Stimulated activated CD4-positive, alpha-beta T cell treated with anti-CD3 and anti-CD28 coated beads, Interleukin-15, amount 100 ng/mL, for 24 hours (primary cell): Measurements from ENCODE around the gene RNLS.

Source experiments
- DNase-seq: peaks from one replicate; pipeline ENCODE4 v3.0.0-alpha.2; 2020

Gene RNLS

DNA sequence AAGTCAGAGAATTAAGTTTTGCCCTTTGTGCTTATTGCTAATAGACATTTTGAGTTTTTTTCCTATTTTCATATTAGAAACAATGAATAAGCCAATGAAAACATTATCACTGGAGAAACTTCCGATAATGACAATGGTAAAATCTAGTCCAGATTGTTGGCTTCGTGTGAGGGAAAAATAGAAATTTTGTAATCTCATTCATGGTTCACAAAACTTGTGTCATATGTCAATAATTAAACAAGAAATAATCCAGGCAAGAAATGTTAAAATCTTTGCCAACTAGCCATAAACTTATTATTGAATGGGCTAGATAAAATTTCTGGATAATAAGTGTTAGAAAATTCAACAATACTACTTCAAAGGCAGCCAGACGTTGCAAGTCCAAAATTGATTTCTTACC lies 36.6 kb downstream of the RNLS start:
- no peak for DNase-seq

DNA sequence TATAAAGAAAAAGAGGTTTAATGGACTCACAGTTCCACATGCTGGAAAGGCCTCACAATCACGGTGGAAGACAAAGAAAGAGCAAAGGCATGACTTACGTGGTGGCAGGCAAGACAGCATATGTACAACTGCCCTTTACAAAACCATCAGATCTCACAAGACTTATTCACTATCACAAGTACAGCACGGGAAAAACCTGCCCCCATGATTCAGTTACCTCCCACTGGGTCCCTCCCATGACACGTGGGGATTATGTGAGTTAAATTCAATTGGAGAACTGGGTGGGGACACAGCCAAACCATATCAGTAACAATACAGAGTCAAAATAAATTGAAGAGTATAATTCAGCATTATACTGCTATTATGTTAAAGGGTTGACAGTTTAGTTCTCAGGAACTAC lies 37.8 kb downstream of the RNLS start:
- DNase-seq = no peak

DNA sequence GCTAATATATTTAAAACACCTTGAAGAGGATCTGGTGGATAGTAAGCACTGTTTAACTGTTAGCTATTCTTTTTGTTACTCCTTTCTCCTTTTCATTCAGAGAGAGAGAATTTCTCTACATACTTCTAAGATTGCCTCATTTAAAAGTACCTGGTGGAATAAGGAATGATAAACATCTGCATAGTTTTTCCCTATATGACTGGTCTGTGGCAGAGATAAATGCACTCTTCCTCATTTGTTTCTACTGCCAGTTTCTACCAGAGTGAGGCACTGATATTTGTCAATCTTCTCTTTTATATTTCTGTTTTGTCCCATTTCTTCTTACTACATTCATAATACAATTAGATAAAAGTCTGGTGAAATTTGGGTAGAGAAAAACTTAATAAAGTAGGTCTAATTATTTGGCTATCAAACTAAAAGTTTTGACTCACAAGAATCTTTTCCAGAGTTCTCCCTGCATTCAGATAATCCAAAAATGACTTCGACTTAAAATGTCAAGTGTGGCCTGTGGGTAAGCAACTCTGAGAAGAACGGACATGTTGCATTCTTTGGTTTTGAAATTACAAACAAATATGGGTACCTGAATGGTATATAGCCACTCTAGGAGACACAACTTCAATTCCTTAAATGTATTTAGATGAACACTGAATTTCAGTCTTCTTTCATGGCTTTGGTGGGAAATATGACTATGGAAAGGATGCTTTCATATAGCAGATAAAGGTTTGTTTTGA lies 38.8 kb downstream of the RNLS start:
- no peak for DNase-seq

DNA sequence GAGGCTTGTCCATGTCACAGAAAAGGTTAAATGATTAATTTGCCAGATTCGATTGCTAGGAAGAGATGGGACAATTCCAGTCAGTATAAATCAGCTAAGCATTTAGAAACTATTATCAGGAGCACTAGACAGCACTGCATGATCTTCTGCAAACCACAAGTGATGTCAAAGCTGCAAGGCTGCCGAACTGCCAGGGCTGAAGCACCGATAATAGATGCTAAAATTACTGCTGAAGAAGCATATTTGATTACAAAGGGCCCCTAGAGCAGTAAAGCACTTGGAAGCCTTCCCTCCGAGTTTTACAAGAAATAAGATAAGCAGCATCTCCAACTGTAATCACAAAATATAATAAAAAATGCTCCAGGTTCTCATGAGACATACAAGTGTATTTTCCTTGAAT lies 40.6 kb downstream of the RNLS start:
- DNase-seq = no peak

DNA sequence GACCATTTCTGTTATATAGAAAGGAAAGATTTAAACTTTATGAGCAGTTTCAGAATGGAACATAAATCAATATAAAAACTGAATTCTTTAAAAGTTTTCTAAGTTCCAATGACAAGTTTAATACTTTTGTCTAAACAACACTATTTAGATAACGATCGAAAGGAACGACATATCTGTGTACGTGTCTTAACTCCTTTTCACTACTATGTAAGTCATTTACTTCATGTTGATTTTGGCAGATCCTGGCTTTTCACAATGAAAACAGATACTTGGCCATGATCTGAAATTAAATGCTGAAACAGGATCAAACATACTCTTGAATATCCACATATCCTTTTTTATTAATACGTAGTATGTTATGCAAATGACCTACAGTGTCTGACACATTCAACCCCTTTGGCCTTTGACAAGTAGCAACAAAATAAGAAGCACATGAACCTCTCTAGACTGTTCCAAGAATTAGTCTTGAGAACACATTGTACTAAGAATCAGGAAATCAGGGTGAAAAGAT lies 41.9 kb downstream of the RNLS start:
- DNase-seq = no peak

DNA sequence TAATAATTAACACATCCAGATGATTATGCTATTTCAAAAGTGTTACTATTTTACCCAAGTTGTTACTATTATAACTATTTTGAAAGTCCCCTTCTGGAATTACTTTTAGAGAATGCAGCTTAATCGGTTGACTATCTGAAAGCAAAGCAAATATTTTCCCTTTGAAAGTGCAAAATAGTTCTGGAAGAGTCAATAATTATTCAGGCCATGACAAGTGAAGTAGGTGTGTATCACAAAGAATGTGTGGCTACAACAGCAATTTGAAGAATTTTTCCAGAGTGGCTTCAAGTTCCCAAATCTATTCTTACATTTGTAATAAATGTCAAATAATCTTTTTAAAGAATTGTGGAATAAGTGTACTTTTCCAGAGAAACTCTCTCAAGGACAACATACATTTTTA lies 42.8 kb downstream of the RNLS start:
- no peak for DNase-seq

DNA sequence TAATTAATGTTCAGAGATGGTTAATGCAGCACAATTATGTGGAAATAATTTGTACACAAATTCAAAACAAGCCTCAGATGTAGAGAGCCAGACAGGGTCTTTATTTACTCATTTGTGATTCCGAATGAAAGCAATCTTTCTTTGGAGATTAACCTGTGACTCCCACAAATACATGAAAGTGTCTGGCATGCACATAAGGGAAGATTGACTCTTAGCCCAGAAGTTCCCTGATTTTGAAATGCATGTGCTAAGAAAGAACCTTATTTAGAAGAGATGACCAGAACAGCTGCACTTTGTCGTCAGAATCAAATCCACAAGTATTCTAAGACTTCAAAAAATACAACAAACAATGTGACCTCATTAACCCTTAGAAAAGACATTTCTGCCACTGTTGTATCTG lies 45.1 kb downstream of the RNLS start:
- DNase-seq = no peak

DNA sequence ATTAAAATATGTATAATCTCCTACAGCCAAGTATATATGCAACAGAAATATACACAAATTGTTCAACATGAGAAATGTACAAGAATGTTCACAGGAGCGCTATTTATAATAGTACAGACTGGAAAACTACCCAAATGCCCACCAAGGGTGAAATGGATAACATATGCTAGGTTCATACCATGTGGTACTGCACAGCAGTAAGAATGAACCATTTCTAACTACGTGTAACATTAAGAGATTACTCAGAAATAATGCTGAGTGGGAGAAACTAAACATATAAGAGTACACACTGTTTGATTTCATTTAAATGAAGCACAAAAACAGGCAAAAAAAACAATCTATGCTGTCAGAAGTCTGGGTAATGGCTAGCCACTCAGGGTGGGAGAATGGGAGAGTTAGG lies 45.8 kb downstream of the RNLS start:
- no peak for DNase-seq

DNA sequence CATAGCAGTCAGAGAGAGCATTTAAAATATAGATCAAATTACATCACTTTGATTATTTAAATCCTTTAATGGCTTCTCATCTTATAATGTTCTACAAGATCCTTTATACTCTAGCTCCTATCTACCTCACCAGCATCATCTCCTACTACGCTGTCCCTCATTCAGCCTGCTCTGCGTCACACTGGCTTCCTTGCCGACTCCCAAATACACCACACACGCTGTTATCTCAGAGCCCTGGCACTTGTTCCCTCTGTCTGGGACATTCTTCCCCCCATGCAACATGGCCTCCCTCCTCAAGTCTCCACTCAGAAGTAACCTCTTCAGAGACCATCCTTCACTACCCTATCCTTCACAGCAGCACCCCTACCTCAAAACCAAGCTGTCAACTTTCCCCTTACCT lies 46.7 kb downstream of the RNLS start:
- no peak for DNase-seq

DNA sequence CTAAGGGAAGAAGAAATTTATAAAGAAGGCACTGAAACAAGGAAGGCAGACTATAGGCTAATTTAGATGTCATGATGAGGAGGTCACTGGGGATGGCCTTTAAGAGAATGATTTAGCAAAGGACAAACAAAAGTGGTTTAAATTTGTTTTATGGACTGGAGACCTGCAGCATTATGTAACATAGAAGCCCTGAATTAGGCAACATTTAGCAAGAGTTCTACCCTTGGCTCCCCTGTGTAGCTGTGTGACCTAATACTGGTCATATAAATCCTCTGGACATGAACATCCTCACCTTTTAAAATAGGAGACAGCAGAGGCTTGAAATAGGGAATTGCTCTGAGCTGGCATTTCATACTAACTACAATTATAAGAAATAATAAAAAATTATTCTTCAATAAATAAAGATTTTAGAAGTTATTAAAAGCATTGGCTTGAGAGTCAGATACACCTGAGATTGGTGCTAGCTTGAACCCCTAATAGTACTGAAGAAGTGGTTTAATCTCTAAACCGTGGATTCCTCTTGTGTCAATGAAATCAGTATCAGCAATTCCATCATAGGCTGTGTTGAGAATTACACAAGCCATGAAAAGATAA lies 48.9 kb downstream of the RNLS start:
- no peak for DNase-seq

DNA sequence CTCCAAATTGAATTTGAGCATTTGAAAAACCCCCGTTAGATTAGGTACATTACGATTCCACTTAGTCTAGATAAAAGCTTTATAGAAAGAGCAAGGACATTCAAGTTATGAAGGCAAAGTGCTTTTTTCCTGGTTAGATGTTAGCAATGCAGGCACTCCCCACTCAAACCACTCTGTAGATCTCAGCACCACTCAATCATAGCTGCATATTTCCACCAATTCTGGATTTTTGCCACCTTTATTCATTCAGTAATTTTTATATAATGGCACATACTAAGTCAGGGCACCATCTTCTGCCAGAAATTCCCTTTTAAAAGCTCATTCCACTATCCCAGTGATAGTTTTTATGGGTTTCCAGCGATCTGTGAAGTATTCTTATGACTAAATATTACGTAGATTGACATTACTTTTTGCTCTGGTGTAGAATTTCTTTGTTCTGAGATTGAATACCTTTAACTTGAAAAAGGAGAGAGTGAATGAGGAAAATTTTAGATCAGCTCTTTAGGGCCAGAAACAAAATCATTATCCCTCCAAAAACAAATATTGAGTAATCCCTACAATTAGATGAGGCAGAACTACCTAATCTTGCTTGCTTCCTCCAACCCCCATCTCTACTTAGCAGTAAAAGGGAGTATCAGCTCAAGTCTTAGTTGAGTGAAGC lies 51.6 kb downstream of the RNLS start:
- no peak for DNase-seq

DNA sequence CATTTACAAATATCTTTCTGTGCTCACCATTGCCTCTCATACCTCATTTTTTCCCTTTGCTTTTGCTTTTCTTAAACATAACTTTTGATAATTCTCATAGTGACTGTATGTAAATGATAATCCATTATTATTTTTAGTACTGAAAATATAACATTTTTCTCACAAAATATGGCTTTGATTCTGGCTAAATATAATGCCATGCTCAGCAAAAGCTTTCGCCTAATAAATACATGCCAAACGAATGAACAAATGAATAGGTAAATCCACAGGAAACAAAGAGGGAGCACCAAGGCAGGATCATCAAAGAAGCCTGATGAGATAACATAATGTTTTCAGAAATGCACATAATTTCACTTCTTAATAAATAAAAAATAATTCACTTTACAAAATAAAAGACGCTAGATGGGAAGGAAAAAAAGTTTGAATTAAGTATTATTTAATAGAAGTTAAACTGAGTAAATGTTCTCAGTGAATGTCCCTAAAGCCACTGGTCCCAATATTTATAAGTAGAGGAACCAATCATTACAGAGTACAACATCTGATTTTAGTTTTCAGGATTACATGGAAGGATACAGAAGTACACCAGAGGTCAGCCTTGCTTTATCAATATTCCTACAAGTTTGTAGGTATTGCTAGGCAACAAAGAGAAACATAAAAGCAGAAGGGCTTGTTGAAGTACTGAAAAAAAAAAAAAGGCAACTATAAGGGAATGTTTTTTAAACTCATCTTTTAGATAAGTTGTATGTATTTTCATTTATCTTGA lies 52.3 kb downstream of the RNLS start:
- no peak for DNase-seq

DNA sequence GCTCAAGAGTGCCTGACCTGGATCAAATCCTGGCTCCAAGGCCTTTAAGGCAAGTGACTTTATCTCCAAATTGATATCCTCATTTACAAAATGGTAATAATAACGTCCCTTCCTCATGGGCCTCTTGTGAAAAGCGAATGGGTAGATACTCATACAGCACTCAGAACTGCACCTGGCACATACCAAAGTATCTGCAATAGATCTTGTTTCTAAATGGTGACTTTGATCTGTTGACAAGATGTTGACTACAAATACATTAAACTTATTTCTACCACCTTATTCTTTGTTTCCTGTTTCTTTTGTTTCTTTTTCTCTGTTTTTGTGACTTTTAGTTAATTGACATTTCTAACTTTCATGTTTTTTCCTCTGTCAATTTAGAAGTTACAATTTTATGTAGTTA lies 53.0 kb downstream of the RNLS start:
- no peak for DNase-seq

DNA sequence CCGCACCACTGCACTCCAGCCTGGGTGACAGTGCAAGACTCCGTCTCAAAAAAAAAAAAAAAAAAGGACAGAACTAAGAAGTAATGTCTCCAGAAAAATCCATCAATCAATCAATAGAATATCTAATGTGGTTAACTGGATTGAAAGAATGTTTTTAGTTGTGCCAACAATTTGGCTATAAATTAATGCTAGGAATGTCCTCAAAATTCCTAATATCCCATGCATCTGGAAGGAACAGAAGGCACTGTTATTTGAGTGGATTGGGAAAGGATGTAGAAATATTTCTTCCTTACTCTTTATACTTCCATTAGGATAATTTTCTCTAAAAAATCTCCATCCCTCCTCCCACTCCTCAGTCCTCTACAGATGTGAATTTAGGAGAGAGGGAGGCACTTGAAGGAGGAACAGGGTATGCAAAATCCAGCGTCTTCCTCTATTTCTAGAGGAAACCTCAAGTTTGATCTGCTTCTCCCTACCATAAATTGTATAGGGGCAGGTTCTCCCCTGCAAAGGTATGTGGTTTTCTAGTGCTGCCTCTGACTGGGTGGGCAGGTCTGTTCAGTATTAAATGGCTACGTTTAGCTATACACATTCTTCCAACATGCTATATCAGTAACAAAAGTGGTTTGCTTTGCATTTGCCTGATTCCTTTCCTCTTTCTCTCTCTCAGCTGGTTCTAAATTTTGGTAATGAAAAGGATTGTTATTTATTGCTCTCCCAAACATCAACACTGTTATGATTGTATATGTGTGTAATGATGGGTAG lies 54.1 kb downstream of the RNLS start:
- DNase-seq = no peak

DNA sequence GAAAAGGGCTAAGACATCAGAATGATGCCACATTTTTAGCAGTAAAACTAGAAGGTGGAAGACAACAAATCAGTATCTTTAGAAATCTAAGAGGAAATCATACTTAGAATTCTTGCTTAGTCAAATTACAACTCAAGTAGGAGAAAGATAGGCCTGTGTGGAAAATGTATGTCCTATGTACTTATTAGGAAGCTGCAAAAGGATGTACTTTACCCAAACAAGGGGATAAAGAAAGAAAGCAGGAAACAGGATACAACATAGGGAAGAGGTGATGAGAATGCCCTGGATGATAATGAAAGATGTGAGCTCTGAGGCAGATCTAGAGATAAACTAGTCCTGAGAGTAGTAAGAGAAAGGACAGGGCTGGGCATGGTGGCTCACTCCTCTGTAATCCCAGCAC lies 54.9 kb downstream of the RNLS start:
- DNase-seq = no peak

DNA sequence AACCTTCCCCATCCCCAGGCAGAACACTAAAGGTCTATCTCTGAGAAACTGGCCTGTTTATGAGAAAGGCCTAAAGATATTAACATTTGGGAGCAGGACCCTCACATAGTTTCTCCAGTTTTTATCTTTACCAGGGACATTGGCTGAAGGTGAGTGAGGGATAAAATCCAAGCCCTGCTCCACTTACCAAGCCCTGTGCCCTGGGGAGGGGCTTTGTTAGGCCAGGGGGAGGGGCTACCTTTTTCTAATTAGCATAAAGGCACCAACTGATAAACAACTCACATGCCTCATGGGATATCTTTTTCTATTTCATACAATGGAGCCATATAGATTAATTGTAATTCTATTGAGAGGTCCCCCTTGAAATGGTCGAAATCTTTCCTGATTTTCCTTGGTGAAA lies 55.9 kb downstream of the RNLS start:
- DNase-seq = no peak

DNA sequence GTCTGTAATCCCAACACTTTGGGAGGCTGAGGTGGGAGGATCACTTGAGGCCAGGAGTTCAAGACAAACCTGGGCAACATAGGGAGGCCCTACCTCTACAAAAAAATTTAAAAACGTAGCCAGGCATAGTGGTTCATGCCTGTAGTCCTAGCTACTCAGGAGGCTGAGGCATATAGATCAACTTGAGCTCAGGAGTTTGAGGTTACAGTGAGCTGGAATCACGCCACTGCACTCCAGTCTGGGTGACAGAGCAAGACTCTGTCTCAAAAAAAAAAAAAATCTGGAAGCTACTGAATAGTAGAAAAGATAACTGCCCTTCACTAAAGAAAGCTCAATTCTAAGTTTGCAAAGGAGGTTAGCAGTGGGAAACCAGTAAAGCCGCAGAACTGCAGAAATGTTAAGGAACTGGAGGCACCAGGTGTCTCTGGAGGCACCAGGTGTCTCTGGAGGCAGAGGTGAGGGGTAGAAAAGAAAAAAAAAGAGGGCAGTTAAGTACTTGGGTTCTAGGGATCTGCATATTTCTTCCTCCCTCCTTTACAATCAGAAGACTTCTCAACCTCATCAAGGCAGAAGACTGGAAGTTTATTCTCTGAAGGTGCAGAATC lies 56.5 kb downstream of the RNLS start:
- no peak for DNase-seq

DNA sequence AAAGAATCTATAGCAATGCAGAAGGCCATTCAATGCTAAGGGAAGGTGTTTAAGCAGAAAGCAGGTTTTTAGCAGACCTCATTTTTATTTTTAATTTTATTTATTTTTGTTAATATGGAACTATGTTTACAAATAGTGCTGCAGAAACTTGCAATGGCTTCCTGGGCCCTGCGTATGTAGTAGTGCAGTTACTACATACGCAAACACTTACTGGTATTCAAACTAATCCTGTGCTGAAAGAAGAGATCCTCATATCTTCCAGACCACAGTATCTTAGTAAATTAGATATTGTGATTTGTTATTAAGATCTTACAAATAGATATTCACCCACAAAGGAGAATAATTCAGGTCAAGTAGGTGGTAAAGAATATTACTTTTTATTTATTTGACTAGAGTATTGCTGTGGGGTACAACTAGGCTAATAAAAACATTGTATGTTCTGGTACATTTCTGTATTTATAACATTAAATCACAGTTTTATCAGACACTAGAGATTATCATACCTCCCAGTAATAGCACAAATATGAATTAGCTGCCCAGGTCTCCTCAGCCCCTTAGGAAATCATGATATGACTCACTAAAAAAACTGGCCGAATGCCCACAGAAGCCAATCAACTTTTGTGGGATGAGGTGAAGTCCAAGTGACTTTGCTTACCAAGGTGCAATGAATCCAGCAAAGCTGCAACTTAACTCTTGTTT lies 57.6 kb downstream of the RNLS start:
- DNase-seq = no peak

DNA sequence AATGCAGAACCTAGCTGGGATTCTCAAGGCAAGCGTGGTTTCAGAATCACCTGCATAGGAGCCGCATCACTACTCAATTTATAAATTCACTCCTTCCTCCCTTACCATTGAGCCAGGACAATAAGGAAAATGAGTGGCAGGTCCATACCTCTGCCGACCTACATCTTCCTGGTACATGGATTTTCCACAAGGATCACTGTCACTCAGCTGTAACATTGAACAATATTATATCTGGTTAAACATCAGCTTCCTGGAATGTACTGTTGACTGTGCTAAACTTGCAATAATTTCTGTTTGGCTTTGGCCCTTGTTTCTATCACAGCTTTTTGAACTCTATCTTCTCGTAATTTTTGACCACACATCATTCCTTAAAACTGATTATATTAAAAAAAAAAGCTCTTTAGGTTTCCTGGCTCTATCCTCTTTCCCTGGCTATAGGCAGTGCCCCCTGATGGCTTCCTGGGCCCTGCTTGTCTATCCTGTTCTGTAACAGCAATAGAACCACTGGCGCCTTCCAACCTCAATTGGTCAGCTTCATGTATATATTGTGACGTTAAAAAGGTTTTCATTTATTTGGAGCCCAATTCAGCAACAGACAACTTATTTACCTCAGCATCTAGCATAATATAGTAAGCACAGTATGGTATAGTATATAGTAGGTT lies 59.2 kb downstream of the RNLS start:
- DNase-seq = no peak

DNA sequence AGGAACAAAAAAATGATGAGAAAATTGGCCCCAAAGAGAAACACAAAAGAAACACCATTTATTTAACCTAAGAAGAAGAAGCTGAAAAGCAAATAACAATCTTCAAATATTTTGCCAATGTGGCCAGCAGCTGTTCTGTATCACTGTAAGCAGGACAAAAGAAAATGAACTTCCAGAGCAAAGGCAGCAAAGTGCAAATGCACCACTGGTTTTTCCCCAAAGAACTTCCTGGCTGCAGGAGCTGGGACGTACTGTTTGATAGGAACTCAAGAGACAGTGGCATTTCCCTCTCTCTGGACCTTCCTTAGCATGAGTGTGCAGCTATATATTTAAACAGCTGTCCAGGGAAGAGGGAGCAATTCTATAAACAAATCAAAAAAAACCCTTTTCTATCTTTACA lies 60.4 kb downstream of the RNLS start:
- no peak for DNase-seq

DNA sequence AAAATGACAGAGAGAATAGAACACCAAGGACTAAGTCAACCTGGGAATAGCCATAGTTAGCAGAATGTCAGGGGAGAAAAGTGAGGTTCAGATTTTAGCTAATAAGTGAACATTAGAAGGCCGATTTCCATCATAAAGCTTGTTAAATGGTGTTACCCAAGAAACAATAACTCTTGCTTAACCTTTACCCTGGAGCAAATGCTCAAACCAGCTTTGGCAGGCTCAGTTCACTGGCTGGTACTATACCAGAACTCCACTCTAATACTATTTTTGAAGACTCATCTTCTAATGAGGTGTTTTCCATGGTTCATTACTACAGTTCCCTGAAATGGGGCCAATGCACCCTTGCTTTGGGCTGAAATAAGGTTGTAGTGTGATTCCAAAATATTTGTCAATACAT lies 61.3 kb downstream of the RNLS start:
- no peak for DNase-seq
